GM18517 (cell line): ENCODE results near the gene KIAA1755.

Experiments used
- ATAC-seq: cut with Tn5 transposase; IDR thresholded peaks from one replicate; pipeline ENCODE4 v1.9.1; 2021; ENCODE audit warnings: mild to moderate bottlenecking, moderate library complexity; ENCODE audit not compliant: unreplicated experiment

The KIAA1755 gene

DNA sequence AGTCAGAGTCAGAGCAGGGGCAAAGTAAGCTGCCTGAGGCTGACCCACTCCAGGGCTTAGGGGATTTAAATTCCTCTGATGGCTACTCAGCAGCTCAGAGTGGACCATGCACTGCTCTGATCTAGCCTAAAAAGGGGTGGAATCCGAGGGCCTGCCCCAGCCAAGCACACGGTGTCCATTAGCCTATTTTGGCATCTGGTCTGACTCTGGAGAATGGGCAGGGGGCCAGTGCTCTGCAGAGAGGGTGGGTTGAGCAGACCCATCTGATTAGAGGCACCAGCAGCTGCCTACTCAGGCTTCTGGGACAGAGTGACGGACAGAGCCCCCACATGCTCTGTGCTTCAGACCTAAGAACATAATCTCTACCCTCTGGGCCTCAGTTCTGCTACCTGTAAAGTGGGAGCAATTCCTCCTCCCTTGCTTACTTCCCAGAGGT, 69.6 kb downstream of the KIAA1755 start:
- no peak for ATAC-seq

DNA sequence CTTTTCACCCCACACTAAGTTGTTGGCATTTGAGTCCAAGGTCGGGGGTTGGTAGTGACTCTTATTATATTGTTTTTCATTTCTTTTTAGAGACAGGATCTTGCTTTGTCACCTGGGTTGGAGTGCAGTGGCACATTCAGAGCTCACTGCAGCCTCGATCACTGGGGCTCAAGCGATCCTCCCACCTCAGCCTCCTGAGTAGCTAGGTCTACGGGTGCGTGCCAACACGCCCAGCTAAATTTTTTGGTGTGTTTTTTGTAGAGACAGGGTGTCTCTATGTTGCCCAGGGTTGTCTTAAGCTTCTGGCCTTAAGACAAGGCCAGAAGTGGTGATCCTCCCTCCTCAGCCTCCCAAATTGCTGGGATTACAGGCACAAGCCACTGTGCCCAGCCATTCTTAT, 70.4 kb downstream of the KIAA1755 start:
- ATAC-seq: no peak

GRCh38 chr20:38187517-38187916, 73.0 kb downstream of the KIAA1755 start:
- ATAC-seq: no peak

GRCh38 chr20:38186788-38187221, 73.7 kb downstream of the KIAA1755 start:
- ATAC-seq: no peak

DNA sequence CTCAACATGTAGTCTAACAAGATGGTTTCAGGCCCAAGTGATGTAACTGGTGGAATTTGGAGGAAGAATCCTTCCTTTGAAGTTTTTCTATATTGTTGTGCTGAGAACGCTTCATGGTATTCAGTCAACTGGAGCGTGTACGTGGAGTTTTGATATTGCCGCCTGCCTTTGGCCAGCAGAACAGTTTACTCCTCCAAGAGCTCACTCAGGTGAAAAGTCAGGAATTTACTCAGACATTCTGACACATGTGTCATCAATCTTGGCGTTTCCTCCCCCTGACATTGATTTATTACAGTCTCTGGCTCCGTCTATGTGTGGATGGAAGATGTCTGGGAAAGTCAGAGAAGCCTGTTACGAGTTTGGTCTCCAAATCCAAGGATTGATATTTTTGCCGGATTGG, 76.4 kb downstream of the KIAA1755 start:
- ATAC-seq: no peak

DNA sequence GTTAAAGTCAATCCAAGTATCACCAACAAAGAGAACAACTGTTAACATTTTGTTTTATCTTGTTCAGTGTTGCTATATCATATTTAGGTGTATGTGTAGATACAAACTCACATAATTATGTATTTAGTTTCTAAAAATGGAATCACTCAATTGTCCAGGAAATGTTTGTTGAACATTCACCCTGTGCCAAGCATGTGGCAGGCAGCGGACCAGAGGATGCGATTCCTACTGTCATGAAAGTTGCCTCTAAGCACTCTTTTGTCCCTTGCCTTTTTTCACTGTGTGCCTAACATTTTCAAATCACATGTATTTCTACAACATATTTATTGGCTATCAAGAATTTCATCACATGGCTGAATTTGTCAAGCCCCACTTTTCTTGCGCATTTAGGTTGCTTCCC, 78.6 kb downstream of the KIAA1755 start:
- no peak for ATAC-seq

GRCh38 chr20:38181207-38181801, 79.2 kb downstream of the KIAA1755 start:
- ATAC-seq: no peak

- no peak for ATAC-seq
Measured at GRCh38 chr20:38180781-38181180, 79.8 kb downstream of the KIAA1755 start.

GRCh38 chr20:38179846-38180245, 80.7 kb downstream of the KIAA1755 start:
- no peak for ATAC-seq

DNA sequence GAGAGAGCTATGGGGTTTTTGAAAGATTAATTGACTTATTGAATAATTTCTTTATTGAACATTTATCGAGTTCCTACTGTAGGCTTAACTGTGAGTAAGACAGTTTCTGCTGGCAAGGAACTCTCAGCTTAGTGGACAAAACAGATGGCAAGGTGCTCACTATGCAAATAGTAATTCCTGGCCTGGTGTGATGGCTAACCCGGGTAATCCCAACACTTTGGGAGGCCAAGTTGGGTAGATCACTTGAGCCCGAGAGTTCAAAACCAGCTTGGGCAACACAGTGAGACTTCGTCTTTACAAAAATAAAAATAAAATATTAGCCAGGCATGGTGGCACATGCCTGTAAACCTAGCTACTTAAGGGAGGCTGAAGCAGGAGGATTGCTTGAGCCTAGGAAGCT, 82.0 kb downstream of the KIAA1755 start:
- ATAC-seq: no peak

DNA sequence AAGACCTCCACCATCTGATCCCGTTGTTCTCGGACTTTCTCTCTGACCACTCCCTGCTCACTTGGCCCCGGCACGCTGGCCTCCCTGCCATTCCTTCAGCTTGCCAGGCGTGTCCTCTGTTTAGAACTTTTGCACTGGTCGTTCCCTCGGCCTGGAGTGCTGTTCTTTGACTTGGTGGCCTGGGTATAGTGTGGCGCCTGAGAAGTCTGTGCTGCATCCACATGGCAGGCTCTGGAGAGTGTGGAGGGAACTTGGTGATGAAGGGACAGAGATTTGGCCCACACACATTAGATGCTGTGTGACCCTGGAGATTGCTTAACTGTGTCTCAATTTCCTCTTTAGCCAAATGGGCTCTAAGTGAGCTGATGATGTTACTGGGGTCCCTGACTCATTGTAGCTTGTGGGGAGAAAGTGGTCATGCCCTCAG, 82.5 kb downstream of the KIAA1755 start:
- ATAC-seq: no peak

- ATAC-seq: no peak
Measured at GRCh38 chr20:38177201-38177600, 83.3 kb downstream of the KIAA1755 start.

GRCh38 chr20:38175304-38176180, 85.0 kb downstream of the KIAA1755 start:
- no peak for ATAC-seq

DNA sequence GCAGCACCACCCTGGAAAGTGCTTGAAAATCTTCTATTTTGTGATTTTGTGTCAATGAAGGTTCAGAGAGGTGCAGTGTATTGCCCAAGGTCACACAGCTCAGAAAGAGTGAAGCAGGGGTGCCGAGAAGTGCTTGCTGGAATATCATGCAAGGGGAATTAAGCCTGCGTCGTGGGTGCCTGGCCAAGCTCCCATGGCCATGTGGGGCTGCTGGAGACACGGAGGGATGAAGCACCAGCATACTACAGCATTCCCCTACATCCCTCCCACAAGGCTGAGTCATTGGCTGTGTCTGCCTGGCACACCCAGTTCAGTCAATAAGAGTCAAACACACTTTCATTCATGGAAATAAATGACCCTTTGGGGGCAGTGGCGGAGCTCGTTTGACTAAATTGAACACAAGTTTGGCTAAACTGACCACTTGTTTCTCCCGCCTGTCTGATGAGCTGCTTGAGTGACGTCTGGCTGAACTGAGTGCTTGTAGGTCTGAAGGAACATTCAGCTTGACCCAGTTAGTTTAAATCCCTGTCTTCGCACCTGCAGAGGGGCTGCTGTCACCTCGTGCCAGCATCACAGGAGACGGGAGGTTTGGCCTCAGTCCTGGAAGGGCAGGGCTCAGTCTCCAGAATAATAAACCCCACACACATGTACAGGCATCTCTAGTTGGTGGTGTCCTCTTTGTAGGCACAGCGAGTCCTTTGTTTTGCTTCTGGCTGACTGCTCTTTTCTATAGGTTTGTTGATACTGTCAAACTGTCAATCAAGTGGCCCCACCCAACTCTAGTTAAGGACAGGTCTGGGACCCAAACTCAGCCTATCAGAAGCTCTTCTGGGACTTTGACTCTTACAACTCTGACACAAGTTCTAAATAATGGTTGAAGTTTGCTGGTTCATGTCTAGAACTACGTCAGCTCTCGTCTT, 87.0 kb downstream of the KIAA1755 start:
- no peak for ATAC-seq

GRCh38 chr20:38172408-38172807, 88.1 kb downstream of the KIAA1755 start:
- no peak for ATAC-seq

DNA sequence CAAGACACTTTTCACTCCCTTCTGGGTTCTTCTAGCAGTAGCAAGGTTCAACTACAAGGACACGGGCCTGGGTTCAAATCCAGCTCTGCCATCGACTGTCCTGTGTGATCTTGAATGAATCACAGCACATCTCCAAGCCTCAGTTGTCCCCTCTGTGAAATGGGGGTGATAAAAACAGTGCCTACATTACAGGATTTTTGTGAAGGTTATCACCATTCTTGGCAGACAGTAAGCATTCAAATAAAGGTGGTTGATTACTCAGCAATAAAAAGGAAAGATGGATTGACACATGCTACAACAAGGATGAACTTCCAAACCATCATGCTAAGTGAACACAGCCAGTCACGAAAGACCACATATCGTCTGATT, 88.9 kb downstream of the KIAA1755 start:
- no peak for ATAC-seq

GRCh38 chr20:38170826-38171674, 89.5 kb downstream of the KIAA1755 start:
- ATAC-seq: no peak

DNA sequence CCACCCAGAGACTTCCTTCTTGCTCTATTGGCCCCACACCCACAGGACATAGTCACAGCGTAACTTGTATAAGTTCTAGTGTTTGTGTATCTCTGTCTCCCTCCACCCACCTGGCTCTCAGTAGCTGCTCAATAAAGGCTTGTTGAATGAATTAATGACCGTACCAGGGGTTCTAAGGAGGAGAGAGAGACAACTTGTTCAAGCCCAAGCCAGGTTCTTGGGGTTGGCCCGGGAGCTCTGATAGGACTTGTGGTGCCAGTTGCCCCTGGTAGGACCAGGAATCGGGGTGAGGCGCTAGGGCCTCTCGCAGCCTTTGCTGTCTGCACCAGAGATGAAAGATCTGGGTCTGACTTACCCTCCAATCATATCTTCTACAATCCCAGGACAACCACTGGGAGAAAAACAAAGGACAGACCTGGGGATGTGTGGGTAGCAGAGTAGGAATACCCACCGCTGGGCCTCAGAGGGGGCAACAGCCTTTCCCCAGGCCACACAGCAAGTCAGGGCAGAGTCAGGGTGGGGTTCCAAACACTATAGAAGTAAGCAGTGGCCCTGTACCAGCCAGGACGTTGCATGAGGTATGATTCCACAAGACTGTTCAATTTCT, 90.2 kb downstream of the KIAA1755 start:
- no peak for ATAC-seq

GRCh38 chr20:38169636-38170193, 90.8 kb downstream of the KIAA1755 start:
- ATAC-seq: no peak
